HepG2 (cell line): ENCODE data around the gene ABHD11. TPM values are rescaled to one million over a fixed set of nuclear protein-coding genes. Genes with fewer than 3 reads are reported as not detected.

Source experiments
- ATAC-seq: fragments of 200-7000 bp; cut with Tn5 transposase; 3 replicates; pipeline ENCODE4 v1.9.1; 2020; ENCODE audit warnings: mild to moderate bottlenecking, moderate library complexity
- BruUV-seq: library from RNA; stranded (reverse); fragments of 400-500 nt; replicated peaks from 2 replicates; lab custom pipeline; 2021; lab: Mats Ljungman, UMichigan
- CTCF ChIA-PET: fragments of 300-600 bp; formaldehyde crosslinking; extraction: SDS; loops from one replicate; lab custom pipeline; 2021; ENCODE audit warnings: low total read pairs, inconsistent platforms, low intra/inter-chr PET ratio; lab: Yijun Ruan, JAX
- POLR2A ChIA-PET: fragments of 350-600 bp; sonication (Branson Sonifier 250); formaldehyde crosslinking; loops from one replicate; lab custom pipeline; 2020; ENCODE audit warnings: antibody characterized with exemption, inconsistent platforms; lab: Yijun Ruan, JAX
- DNase-seq: peaks from one replicate; pipeline ENCODE4 v3.0.0-alpha.2; 2015; ENCODE audit warnings: low spot score
- FAIRE-seq: peaks from 3 replicates; lab custom pipeline; 2011; peaks lifted over from hg19 to GRCh38; lab: Jason Lieb, UNC
- H2AFZ ChIP-seq: one replicate; pipeline ENCODE4 v1.6.1; 2011; ENCODE audit warnings: low read length, inconsistent platforms
- H3K27ac ChIP-seq: fragments of 300-600 bp; 3 replicates; pipeline ENCODE4 v1.8.0; 2011; ENCODE audit warnings: mixed run types, mild to moderate bottlenecking, mixed read lengths, low read length, inconsistent platforms; ENCODE audit not compliant: insufficient read depth; ENCODE audit errors: extremely low read length
- H3K27me3 ChIP-seq, 2 experiments: fragments of 200-600 bp in 1 of 2; 2 replicates in 1 of 2; 3 replicates in 1 of 2; pipeline versions ENCODE4 v1.6.0 to v1.8.0; 2011; ENCODE audit warnings: low read length in 2 of 2, mild to moderate bottlenecking in 2 of 2, moderate library complexity in 2 of 2, inconsistent platforms in 1 of 2; ENCODE audit not compliant: insufficient read depth in 2 of 2, control insufficient read depth in 1 of 2
- H3K36me3 ChIP-seq, 2 experiments: fragments of 200-600 bp in 1 of 2; replicated peaks in 1 of 2; 2 replicates in 1 of 2; 3 replicates in 1 of 2; pipeline versions ENCODE4 v1.5.1 to v1.8.0; 2011; ENCODE audit warnings: low read length in 2 of 2, inconsistent platforms in 1 of 2; ENCODE audit not compliant: insufficient read depth in 2 of 2, control insufficient read depth in 1 of 2
- H3K4me1 ChIP-seq: 2 replicates; pipeline ENCODE4 v1.5.1; 2012; ENCODE audit warnings: low read length, inconsistent platforms; ENCODE audit not compliant: insufficient read depth
- H3K4me2 ChIP-seq: 2 replicates; pipeline ENCODE4 v1.6.0; 2011; ENCODE audit warnings: low read depth, low read length, inconsistent platforms
- H3K4me3 ChIP-seq, 3 experiments: fragments of 200-600 bp in 1 of 3; sonication (generic), shearing (Covaris generic) in 1 of 3; replicated peaks in 1 of 3; 2 replicates each; pipeline ENCODE4 v1.5.1; 2011 to 2016; ENCODE audit warnings: low read length in 3 of 3, inconsistent platforms in 2 of 3, low read depth in 2 of 3, mild to moderate bottlenecking in 2 of 3, control low read depth in 1 of 3, mixed read lengths in 1 of 3; ENCODE audit not compliant: insufficient read depth in 1 of 3
- H3K79me2 ChIP-seq: one replicate; pipeline ENCODE4 v1.6.1; 2011; ENCODE audit warnings: low read length, inconsistent platforms; ENCODE audit not compliant: insufficient read depth
- H3K9ac ChIP-seq: 2 replicates; pipeline ENCODE4 v1.6.0; 2011; ENCODE audit warnings: mild to moderate bottlenecking, low read depth, low read length, inconsistent platforms; ENCODE audit not compliant: insufficient read depth
- H3K9me3 ChIP-seq: 2 replicates; pipeline ENCODE4 v1.5.1; 2012; ENCODE audit warnings: mild to moderate bottlenecking, low read length
- H4K20me1 ChIP-seq: 2 replicates; pipeline ENCODE4 v1.6.0; 2011; ENCODE audit warnings: inconsistent platforms, mild to moderate bottlenecking, low read length, moderate library complexity; ENCODE audit not compliant: insufficient read depth
- ASH2L ChIP-seq: fragments of 300-600, 200-600 bp; sonication (generic); IDR thresholded peaks from 2 replicates; pipeline ENCODE4 v1.7.0; 2017; ENCODE audit warnings: low read depth, mild to moderate bottlenecking, moderate library complexity, mixed read lengths, low read length; ENCODE audit not compliant: insufficient read length
- CCDC6 ChIP-seq: sonication (generic); formaldehyde crosslinking; IDR thresholded peaks from 2 replicates; pipeline ENCODE4 v1.8.1; 2022; ENCODE audit warnings: mild to moderate bottlenecking, missing genetic modification reagents, moderate library complexity
- EEA1 ChIP-seq: sonication (generic); formaldehyde crosslinking; IDR thresholded peaks from 2 replicates; pipeline ENCODE4 v1.5.1; 2020; ENCODE audit warnings: mild to moderate bottlenecking, missing genetic modification reagents, borderline replicate concordance
- ETV6 ChIP-seq: sonication (generic); formaldehyde crosslinking; conservative IDR thresholded peaks from 2 replicates; pipeline ENCODE4 v1.4.0; 2020; ENCODE audit warnings: missing genetic modification reagents
- HIC2 ChIP-seq: sonication (generic); formaldehyde crosslinking; IDR thresholded peaks from 2 replicates; pipeline ENCODE4 v1.9.0; 2022; ENCODE audit warnings: low read depth, missing genetic modification reagents
- KDM2A ChIP-seq: sonication (generic); formaldehyde crosslinking; IDR thresholded peaks from 2 replicates; pipeline ENCODE4 v1.4.0; 2020; ENCODE audit warnings: low read depth, missing genetic modification reagents, borderline replicate concordance
- MIXL1 ChIP-seq: IDR thresholded peaks from 2 replicates; pipeline ENCODE4 v1.6.1; 2016
- NFKBIZ ChIP-seq: IDR thresholded peaks from 2 replicates; pipeline ENCODE4 v1.6.1; 2018; ENCODE audit warnings: missing genetic modification reagents, missing compliant biosample characterization
- NR2F1 ChIP-seq, 2 experiments: fragments of 450-650 bp in 1 of 2; formaldehyde crosslinking in 1 of 2; IDR thresholded peaks; 2 replicates each; pipeline versions ENCODE4 v1.5.0 to v1.6.1; 2016 to 2020; ENCODE audit warnings: mild to moderate bottlenecking in 1 of 2, missing compliant biosample characterization in 1 of 2, missing genetic modification reagents in 1 of 2, moderate library complexity in 1 of 2
- ZBTB1 ChIP-seq: sonication (generic); formaldehyde crosslinking; IDR thresholded peaks from 2 replicates; pipeline ENCODE4 v1.4.0; 2020; ENCODE audit warnings: missing genetic modification reagents, borderline replicate concordance
- ZFP36L1 ChIP-seq: sonication (generic); formaldehyde crosslinking; IDR thresholded peaks from 2 replicates; pipeline ENCODE4 v1.8.0; 2022; ENCODE audit warnings: mild to moderate bottlenecking, missing genetic modification reagents, moderate library complexity
- ZFP36L2 ChIP-seq: sonication (generic); formaldehyde crosslinking; IDR thresholded peaks from 2 replicates; pipeline ENCODE4 v1.4.0; 2020; ENCODE audit warnings: missing genetic modification reagents
- ZKSCAN1 ChIP-seq: fragments of 150-350 bp; IDR thresholded peaks from 2 replicates; pipeline ENCODE4 v1.6.1; 2014; ENCODE audit warnings: low read length
- ZKSCAN8 ChIP-seq: IDR thresholded peaks from 2 replicates; pipeline ENCODE4 v1.6.1; 2016; ENCODE audit warnings: borderline replicate concordance, missing genetic modification reagents, missing compliant biosample characterization
- ZNF124 ChIP-seq: sonication (generic); formaldehyde crosslinking; IDR thresholded peaks from 2 replicates; pipeline ENCODE4 v1.4.0; 2020; ENCODE audit warnings: missing genetic modification reagents
- ZNF354B ChIP-seq: sonication (generic); formaldehyde crosslinking; IDR thresholded peaks from 2 replicates; pipeline ENCODE4 v1.8.0; 2022; ENCODE audit warnings: mild to moderate bottlenecking, missing genetic modification reagents
- ZNF510 ChIP-seq: sonication (generic); formaldehyde crosslinking; IDR thresholded peaks from 2 replicates; pipeline ENCODE4 v1.4.0; 2020; ENCODE audit warnings: low read depth, mild to moderate bottlenecking, missing genetic modification reagents
- WGBS: methylation state at CpG from one replicate; pipeline ENCODE4 v1.1.6; 2017; ENCODE audit warnings: low lambda C conversion rate; 5-methylcytosine and 5-hydroxymethylcytosine counted together
- in situ Hi-C: cut with HindIII; loops from 2 replicates; pipeline ENCODE4 v1.10.0; 2017; ENCODE audit warnings: low pct_unique_long_range_greater_than_20kb; ENCODE audit not compliant: extremely low pct_ligation_motif_present
- intact Hi-C: fragments of 100-400 bp; cut with micrococcal nuclease; formaldehyde crosslinking; loops from one replicate; pipeline ENCODE4 v1.10.0; 2022; ENCODE audit not compliant: unreplicated experiment
- polyA plus RNA-seq, 8 experiments: library from polyadenylated mRNA; depleted of rRNA in 3 of 8; stranded (reverse) in 7 of 8; unstranded in 1 of 8; fragments of >200 nt; fragmentation: Illumina TruSeq in 4 of 8; extraction: Trizol in 4 of 8; gene quantifications; 2 replicates each; pipeline versions ENCODE4 v1.2.1 to v1.2.3, GENCODE V29; 2011 to 2016; ENCODE audit warnings: low read depth in 4 of 8, missing spikeins in 1 of 8, mixed read lengths in 1 of 8; ENCODE audit not compliant: insufficient read depth in 1 of 8
- total RNA-seq, 5 experiments: library from RNA; depleted of rRNA; stranded (reverse); fragments of >200 nt; fragmentation: Illumina TruSeq; extraction: Trizol; gene quantifications; 2 replicates each; pipeline ENCODE4 v1.2.3, GENCODE V29; 2016; ENCODE audit warnings: low read depth in 1 of 5
- TF ChIP-seq, protein P1 (sequence below): sonication (generic); formaldehyde crosslinking; IDR thresholded peaks from 2 replicates; pipeline ENCODE4 v1.4.0; 2020; ENCODE audit warnings: missing genetic modification reagents
- TF ChIP-seq, protein P2 (sequence below): sonication (generic); formaldehyde crosslinking; conservative IDR thresholded peaks from 2 replicates; pipeline ENCODE4 v1.4.0; 2020; ENCODE audit warnings: missing genetic modification reagents

ABHD11 gene
- total and polyA plus RNA-seq, 2 of the 13 experiments (the other 11 are each of a cell fraction or from before 2014, with no cell fraction given): 7.0 to 8.1 TPM

DNA sequence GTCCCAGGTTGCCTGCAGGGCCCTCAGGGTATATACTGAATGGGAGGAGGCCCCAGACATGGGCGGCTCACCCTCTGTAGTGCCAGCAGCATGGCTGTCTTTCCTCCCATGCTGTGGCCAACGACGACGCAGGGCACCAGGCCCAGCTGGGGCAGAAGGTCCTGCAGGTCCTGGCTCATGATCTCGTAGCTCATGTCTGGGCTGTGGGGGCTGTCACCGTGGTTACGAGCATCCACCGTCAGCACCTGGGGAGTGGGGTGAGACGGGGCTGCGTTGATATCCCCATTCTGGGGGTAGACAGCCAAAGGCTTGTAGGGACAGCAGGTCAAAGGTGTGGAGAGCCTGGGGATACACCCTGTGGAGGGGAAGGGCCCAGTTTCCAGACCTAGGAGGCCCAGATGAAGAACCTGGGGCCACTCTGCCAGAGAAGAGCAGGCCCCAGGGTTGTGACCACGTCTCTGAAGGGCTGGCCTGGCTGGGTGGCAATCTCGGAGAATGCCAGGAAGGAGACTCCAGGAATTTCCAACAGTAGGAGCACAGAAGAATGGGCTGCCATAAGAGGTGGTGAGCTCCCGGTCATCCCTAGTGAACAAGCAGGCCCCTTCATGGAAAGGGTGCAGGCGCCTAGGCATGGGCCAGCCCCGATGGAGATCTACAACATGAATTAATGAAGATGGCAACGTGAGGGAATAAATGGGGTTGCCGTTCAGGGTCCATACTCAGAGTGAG is 947 bp downstream of the ABHD11 start (continued):
- no peak for TF ChIP-seq ZFP36L1 (CRISPR knock-in tag)
- no peak for TF ChIP-seq ZKSCAN1
- TF ChIP-seq ZNF510 (CRISPR knock-in tag): no peak
- TF ChIP-seq CCDC6: 0 out of 2 replicates have a peak, but pooled peaks have one; percentile 6
- TF ChIP-seq NFKBIZ: no peak
- no peak for TF ChIP-seq HIC2
- TF ChIP-seq ZKSCAN8 (CRISPR knock-in tag): no peak
- TF ChIP-seq NR2F1 (CRISPR knock-in tag; IDR thresholded peaks at IDR 0.05): no peak
- TF ChIP-seq ZNF354B (CRISPR knock-in tag): no peak
- TF ChIP-seq ZBTB1: no peak
- no peak for TF ChIP-seq EEA1
- TF ChIP-seq, all 625 proteins: peak for 3

- H2AFZ ChIP-seq: no peak overlapping the region
- H3K9ac ChIP-seq: no peak overlapping the region
- no peaks in the 10 kb centered on the region for H4K20me1 ChIP-seq
- no peaks in the 10 kb centered on the region for H3K79me2 ChIP-seq
- no peaks in the 10 kb centered on the region for H3K9me3 ChIP-seq
- no peak overlapping the region for H3K27ac ChIP-seq
- H3K4me2 ChIP-seq: no peak overlapping the region
- intact Hi-C loops (no loop called here), in situ Hi-C loops (no loop called here)
- no peaks in the 10 kb centered on the region for H3K27me3 ChIP-seq
- H3K36me3 ChIP-seq: peaks cover 0 to 9% of the 10 kb centered on the region in 2 experiments; a peak in 1 of 5 replicates
- H3K4me1 ChIP-seq: peaks cover 29% of the 10 kb centered on the region
- 92% methylated on average over 10 of the region's 14 CpGs for WGBS
- FAIRE-seq: no peak
- BruUV-seq: no TSS peak
- no peak for DNase-seq
- no peak for ATAC-seq
- H3K4me3 ChIP-seq: no peak overlapping the region
- POLR2A ChIA-PET: no interaction called here
- CTCF ChIA-PET: no interaction called here
- TF ChIP-seq ETV6 (CRISPR knock-in tag) (no peak), ASH2L (no peak), ZNF124 (CRISPR knock-in tag) (no peak), ZFP36L2 (CRISPR knock-in tag) (no peak), MIXL1 (no peak), KDM2A (CRISPR knock-in tag) (no peak)
- TF ChIP-seq, protein P1, sequence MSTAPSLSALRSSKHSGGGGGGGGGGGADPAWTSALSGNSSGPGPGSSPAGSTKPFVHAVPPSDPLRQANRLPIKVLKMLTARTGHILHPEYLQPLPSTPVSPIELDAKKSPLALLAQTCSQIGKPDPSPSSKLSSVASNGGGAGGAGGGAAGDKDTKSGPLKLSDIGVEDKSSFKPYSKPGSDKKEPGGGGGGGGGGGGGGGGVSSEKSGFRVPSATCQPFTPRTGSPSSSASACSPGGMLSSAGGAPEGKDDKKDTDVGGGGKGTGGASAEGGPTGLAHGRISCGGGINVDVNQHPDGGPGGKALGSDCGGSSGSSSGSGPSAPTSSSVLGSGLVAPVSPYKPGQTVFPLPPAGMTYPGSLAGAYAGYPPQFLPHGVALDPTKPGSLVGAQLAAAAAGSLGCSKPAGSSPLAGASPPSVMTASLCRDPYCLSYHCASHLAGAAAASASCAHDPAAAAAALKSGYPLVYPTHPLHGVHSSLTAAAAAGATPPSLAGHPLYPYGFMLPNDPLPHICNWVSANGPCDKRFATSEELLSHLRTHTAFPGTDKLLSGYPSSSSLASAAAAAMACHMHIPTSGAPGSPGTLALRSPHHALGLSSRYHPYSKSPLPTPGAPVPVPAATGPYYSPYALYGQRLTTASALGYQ (CRISPR knock-in tag): no peak
- TF ChIP-seq, protein P2, sequence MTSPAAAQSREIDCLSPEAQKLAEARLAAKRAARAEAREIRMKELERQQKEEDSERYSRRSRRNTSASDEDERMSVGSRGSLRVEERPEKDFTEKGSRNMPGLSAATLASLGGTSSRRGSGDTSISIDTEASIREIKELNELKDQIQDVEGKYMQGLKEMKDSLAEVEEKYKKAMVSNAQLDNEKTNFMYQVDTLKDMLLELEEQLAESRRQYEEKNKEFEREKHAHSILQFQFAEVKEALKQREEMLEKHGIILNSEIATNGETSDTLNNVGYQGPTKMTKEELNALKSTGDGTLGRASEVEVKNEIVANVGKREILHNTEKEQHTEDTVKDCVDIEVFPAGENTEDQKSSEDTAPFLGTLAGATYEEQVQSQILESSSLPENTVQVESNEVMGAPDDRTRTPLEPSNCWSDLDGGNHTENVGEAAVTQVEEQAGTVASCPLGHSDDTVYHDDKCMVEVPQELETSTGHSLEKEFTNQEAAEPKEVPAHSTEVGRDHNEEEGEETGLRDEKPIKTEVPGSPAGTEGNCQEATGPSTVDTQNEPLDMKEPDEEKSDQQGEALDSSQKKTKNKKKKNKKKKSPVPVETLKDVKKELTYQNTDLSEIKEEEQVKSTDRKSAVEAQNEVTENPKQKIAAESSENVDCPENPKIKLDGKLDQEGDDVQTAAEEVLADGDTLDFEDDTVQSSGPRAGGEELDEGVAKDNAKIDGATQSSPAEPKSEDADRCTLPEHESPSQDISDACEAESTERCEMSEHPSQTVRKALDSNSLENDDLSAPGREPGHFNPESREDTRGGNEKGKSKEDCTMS (CRISPR knock-in tag): no peak
Measured at GRCh38 chr7:73736885-73737284, 1.7 kb downstream of the ABHD11 start.
